Uterus (tissue), 4 donors: ENCODE data around the gene RNF181. TPM values are rescaled to one million over a fixed set of nuclear protein-coding genes. Genes with fewer than 3 reads are reported as not detected.

Experiments used
- DNase-seq, 2 donors: peaks; one replicate each; pipeline ENCODE4 v3.0.0-alpha.2; 2019 to 2020
- H3K27ac ChIP-seq, 2 donors: fragments of 200-600 bp; sonication (generic); 1 replicate in 1 of 2; 2 replicates in 1 of 2; pipeline ENCODE4 v1.5.1; 2016 to 2018
- H3K27me3 ChIP-seq, 2 donors: fragments of 200-600 bp; sonication (generic); one replicate each; pipeline ENCODE4 v1.5.1; 2018 to 2019; ENCODE audit warnings: control low read depth in 1 of 2
- H3K36me3 ChIP-seq, 2 donors: fragments of 200-600 bp; sonication (generic); one replicate each; pipeline ENCODE4 v1.5.1; 2019; ENCODE audit warnings: control low read depth in 1 of 2
- H3K4me1 ChIP-seq, 2 donors: fragments of 200-600 bp; sonication (generic); one replicate each; pipeline ENCODE4 v1.5.1; 2018 to 2019; ENCODE audit warnings: control low read depth in 1 of 2
- H3K4me3 ChIP-seq, 2 donors: fragments of 200-600 bp; sonication (generic); 1 replicate in 1 of 2; 2 replicates in 1 of 2; pipeline ENCODE4 v1.5.1; 2018 to 2019; ENCODE audit warnings: mild to moderate bottlenecking in 1 of 2
- H3K9me3 ChIP-seq, 2 donors: fragments of 200-600 bp; sonication (generic); one replicate each; pipeline ENCODE4 v1.5.1; 2019; ENCODE audit warnings: control low read depth in 1 of 2
- POLR2A ChIP-seq, 2 donors: fragments of 450-650 bp; IDR thresholded peaks; one replicate each; pipeline ENCODE4 v1.6.1; 2016; ENCODE audit warnings: antibody characterized with exemption in 2 of 2, mild to moderate bottlenecking in 1 of 2, moderate library complexity in 1 of 2
- intact Hi-C: fragments of 100-400 bp; cut with DNase I; formaldehyde crosslinking; loops from one replicate; pipeline ENCODE4 v1.15.1; 2023; ENCODE audit warnings: low total_unique reads
- total RNA-seq, 4 donors: library from RNA; depleted of rRNA in 3 of 4; stranded (reverse); fragments of >200 nt in 3 of 4; gene quantifications; one replicate each; pipeline versions ENCODE4 v1.1.0 to v1.2.4, GENCODE V29; 2014 to 2023
- TF ChIP-seq, protein P1 (sequence below), 4 experiments: fragments of 200-600 bp in 2 of 4; fragments of 450-650 bp in 2 of 4; sonication (generic) in 2 of 4; IDR thresholded peaks; one replicate each; pipeline ENCODE4 v1.5.1; 2016 to 2019; ENCODE audit warnings: antibody characterized with exemption in 4 of 4, mild to moderate bottlenecking in 2 of 4, moderate library complexity in 1 of 4
- donor health status: DM: yes; HTN: yes; CAD: no.

Gene RNF181
- total RNA-seq, 4 donors from 2014 or later = 53.0 to 362 (median 175) TPM

DNA sequence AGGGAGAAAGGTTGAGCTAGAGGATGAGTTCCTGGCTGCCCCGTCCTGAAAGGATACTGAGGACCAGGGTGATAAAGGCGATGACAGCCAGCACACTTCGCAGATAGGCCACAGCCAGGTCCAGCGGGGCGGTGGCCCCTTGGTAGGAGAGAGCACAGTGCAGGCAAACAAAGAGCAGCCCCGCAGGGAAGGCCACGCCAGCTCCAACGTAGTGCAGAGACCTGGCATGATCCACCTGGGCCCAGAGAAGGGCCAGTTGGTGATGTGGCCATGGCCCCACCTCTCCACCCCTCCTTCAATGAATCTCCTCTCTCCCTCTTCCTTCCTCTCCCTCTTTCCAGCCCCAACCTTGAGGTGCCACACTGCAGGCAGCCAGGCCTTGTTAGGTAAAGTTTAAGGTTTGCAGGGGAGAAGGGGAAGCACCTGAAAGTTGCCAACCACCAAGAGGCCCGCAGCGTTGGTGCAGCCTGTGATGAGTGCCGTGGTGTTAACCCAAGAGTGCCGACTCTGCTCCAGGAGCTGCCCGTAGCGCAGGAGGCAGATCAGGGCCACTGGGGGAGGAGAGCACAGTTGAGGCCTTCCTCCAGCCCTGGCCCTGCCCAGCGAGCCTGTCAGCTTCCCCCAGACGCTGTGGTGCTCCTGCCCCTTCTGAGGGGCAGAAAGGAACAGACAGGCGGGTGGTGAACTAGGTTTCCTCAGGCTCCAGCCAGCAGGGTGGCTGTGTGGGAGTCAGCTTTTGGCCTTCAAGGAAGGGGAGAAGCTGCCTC is 4.1 kb downstream of the RNF181 start:
- H3K36me3 ChIP-seq = no peaks in the 10 kb centered on the region
- TF ChIP-seq, protein P1, sequence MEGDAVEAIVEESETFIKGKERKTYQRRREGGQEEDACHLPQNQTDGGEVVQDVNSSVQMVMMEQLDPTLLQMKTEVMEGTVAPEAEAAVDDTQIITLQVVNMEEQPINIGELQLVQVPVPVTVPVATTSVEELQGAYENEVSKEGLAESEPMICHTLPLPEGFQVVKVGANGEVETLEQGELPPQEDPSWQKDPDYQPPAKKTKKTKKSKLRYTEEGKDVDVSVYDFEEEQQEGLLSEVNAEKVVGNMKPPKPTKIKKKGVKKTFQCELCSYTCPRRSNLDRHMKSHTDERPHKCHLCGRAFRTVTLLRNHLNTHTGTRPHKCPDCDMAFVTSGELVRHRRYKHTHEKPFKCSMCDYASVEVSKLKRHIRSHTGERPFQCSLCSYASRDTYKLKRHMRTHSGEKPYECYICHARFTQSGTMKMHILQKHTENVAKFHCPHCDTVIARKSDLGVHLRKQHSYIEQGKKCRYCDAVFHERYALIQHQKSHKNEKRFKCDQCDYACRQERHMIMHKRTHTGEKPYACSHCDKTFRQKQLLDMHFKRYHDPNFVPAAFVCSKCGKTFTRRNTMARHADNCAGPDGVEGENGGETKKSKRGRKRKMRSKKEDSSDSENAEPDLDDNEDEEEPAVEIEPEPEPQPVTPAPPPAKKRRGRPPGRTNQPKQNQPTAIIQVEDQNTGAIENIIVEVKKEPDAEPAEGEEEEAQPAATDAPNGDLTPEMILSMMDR (IDR thresholded peaks at IDR 0.05) = no peak
- TF ChIP-seq POLR2A (IDR thresholded peaks at IDR 0.05) = no peak
- DNase-seq = no peak
- H3K4me1 ChIP-seq = peaks cover 3 to 20% of the 10 kb centered on the region in 2 donors
- intact Hi-C loops = no loop called here
- no peak overlapping the region for H3K27ac ChIP-seq
- H3K4me3 ChIP-seq = no peak overlapping the region
- H3K27me3 ChIP-seq = no peaks in the 10 kb centered on the region
- H3K9me3 ChIP-seq = no peaks in the 10 kb centered on the region

DNA sequence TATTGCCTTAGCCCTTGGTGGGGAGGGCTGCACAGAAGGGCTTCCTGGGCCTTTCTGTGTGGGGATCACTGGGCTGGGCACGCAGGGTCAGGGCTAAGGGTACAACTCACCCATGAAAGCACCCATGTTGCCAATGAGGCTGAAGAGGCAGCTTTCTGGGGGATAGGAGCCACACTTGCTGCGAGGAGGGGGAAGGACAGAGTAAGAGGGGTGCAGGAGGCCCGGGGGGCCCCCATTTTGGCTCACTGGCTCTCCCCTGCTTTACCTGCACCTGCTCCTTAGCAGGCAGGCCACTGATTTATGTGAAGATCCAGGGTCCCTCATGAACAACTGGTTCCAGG is 4.7 kb downstream of the RNF181 start:
- no peaks in the 10 kb centered on the region for H3K27me3 ChIP-seq
- H3K36me3 ChIP-seq = no peaks in the 10 kb centered on the region
- H3K9me3 ChIP-seq = no peaks in the 10 kb centered on the region
- intact Hi-C loops = no loop called here
- DNase-seq = no peak
- TF ChIP-seq, protein P1 (IDR thresholded peaks at IDR 0.05) = no peak
- no peak for TF ChIP-seq POLR2A (IDR thresholded peaks at IDR 0.05)
- H3K27ac ChIP-seq = no peak overlapping the region
- H3K4me3 ChIP-seq = no peak overlapping the region
- H3K4me1 ChIP-seq = peaks cover 6 to 22% of the 10 kb centered on the region in 2 donors

DNA sequence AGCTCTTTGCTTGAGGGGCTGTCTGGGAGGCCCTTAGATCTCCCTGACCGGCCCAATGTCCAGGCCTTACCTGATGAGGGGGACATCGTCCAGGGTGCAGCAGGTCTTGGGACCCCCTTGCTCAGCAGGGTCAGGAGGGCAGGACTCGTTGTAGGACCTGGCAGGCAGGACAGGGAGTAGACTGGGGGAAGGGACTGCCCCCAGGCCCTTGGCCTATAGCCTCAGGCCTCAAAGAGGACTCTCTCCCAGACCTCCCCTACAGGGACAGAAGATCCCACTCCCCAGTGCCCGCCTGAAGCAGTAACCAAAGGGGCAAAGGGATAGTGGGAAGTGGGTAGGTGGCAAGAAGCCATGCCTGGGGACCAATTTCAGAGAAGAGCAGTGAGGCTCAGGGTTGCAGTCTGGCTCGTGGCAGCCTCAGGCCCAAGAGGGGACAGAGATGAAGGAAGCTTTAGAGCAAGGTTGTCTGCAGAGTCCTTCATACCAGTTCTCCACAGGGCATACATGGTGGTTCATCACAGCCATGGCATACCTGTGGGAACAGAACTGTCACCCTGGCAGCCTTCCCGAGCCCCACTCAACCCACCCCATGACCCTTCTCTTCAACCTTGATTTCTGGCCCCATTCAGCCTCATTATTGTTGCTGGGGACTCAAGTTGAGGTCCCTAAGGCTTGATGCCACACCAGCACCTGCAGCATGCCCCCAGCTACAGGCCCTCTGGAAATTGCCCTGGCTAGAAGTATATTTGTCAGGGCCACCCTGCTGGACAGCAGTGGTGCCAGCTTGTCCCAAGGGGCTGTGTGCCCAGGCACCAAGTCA is 5.6 kb downstream of the RNF181 start:
- TF ChIP-seq, protein P1 (IDR thresholded peaks at IDR 0.05) = no peak
- TF ChIP-seq POLR2A (IDR thresholded peaks at IDR 0.05) = no peak
- peak overlapping the region; percentile 68 to 71 for H3K4me3 ChIP-seq
- H3K36me3 ChIP-seq = no peaks in the 10 kb centered on the region
- no peaks in the 10 kb centered on the region for H3K27me3 ChIP-seq
- no peaks in the 10 kb centered on the region for H3K9me3 ChIP-seq
- H3K27ac ChIP-seq = peak overlapping the region; percentile 86 to 92
- intact Hi-C loops = no loop called here
- DNase-seq = no peak
- peaks cover 6 to 28% of the 10 kb centered on the region in 2 donors for H3K4me1 ChIP-seq

DNA sequence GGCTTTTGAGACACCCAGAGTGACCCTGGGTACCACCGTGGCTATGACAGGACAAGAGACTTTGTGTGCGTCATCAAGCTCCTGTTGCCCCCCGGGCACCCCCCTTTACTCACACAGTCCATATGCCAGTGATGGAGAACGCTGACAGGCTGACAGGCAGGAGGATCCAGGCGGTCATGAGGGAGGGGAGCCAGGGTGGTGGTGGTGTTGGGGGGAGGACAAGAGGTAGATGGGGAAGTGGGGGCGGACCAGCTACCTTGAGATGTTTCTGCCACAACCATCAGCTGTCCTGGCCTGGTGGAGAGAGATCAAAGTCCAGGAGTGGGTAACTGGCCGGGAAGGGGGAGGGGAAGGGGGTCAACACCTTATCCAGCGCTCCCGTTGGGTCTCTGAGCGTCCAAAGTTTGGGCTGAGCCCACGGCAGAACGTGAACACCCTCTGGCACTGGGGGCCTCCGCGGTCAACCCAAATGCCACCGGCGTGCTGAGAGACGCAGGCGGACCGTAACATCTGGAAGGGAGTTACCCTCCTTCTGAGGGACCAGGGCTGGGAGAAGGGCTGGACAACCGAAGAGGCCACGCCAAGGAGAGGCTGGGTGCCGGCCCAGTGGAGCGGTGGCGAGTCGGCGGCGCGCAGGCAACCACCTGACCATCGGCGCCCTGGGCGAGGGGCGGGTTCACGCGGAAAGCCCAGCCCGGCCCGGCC is 6.4 kb downstream of the RNF181 start:
- Histone ChIP-seq H3K27ac (peak overlapping the region; percentile 86 to 92), H3K4me3 (peak overlapping the region; percentile 68 to 71), H3K27me3 (no peaks in the 10 kb centered on the region), H3K9me3 (no peaks in the 10 kb centered on the region), H3K4me1 (peaks cover 6 to 22% of the 10 kb centered on the region in 2 donors), H3K36me3 (no peaks in the 10 kb centered on the region)
- peak; percentile 60 to 72 for DNase-seq
- TF ChIP-seq, protein P1 (IDR thresholded peaks at IDR 0.05) = no peak
- no peak for TF ChIP-seq POLR2A (IDR thresholded peaks at IDR 0.05)
- intact Hi-C loops = no loop called here
